HG02610 (cell line): ENCODE data around the gene HSPA9.

ENCODE experiments used
- ATAC-seq: cut with Tn5 transposase; IDR thresholded peaks from one replicate; pipeline ENCODE4 v1.9.1; 2021; ENCODE audit warnings: mild to moderate bottlenecking, moderate library complexity; ENCODE audit not compliant: unreplicated experiment

HSPA9 gene

DNA sequence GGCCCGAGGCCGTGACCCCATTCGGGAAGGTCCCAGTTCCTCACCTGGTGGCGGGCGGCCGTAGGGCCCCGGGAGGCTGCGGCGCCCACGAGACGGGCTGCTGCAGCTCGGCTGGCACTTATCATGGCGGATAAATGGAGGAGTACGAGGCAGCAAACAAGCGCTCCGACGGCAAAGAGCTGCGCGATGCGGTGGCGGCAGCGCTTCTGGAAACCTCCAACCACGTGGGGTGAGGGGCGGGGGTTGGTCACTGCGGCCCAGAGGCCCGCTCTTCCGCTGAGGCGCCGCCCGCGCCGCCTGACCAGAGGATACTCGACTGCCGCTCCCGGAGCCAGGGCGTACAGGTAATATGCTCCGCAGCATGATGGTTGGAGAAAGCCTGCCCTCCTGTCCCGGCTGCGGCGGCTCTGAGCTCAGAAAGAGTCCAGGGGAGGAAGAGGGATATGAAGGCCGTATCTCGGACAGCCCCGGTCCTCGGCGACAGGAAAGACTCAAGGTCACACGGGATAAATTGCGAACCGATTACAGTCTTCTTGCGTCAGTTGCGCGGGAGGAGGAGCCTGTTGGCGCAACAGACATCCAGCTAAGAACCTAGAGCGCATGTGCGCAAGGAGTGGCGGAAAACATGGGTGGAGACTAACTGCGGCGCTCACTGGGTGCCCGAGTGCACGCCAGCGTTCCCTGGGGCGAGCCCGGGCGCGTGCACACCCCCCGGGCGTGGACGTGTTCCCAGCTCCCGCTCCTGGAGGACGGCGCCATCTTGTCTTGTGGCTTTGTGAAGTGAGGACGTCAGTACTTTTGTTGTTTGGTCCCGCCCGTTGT, at the start of gene HSPA9:
TSS of gene HSPA9 (minus strand) at position 208 of the 822 bp plus-strand sequence. CDS start at position 125, 83 bp downstream.
- peak; percentile 89 for ATAC-seq

GRCh38 chr5:138623053-138623452, 47.9 kb upstream of the HSPA9 start:
- no peak for ATAC-seq

- ATAC-seq, result no peak
Observed at GRCh38 chr5:138622051-138622450, 46.9 kb upstream of the HSPA9 start.

DNA sequence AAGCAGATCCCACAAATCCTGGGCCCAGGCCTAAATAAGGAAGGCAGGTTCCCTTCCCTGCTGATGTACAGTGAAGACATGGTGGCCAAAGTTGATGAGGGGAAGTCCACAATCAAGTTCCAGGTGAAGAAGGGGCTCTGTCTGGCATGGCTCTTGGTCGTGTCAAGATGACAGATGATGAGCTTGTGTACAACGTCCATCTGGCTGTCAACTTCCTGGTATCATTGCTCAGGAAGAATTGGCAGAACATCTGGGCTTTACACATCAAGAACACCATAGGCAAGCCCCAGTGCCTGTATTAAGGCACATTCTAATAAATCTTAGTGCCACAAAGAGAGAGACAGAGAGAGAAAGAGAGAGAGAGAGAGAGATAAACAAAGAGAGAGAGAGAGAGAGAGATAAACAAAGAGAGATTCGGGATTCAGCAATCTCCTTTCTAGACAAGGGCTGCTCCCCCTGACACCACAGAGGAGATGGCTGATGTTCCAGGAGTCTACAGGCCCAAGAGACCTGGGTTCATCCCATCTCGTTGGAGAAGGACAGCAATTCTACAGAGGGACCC, 45.5 kb upstream of the HSPA9 start:
- no peak for ATAC-seq

DNA sequence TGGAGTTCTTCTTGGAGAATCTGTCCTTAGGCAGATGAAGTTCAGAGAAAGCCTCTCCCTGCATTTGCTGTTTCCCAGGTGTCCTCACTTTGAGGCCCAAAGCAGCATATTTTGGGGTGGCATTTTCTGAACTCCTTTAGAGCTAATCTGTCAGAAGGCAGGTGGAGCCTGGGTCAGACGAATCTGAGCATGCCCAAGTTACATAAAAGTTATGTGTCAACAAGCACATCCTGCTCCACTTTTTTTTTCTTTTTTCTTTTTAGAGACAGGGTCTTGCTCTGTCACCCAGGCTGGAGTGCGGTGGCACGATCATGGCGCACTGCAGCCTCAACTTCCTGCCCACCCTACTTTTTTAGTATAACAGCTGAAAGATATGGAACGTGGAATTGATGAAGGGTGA, 41.3 kb upstream of the HSPA9 start:
- ATAC-seq, result no peak

DNA sequence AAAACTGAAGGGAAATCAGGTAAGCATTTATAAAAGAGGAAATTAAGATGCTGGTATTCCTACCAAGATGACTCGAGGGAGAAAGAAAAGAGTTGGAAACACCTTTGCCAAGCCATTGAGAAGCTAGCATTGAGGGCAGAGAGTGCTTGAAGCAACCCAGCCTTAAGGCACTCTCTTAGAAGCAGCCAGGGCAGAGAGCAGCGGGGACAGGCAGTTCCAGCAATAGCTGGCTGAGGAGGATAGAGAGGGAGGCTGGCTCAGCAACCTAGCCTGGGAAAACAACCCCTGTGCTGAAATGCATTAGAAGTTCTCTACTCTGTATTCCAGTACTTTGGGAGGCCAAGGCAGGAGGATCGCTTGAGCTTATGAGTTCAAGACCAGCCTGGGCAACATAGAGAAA, 40.3 kb upstream of the HSPA9 start:
- ATAC-seq, result no peak

- no peak for ATAC-seq
Observed at GRCh38 chr5:138611678-138612218, 36.5 kb upstream of the HSPA9 start.

- no peak for ATAC-seq
Observed at GRCh38 chr5:138610918-138611677, 35.9 kb upstream of the HSPA9 start.

- no peak for ATAC-seq
Observed at GRCh38 chr5:138610415-138610917, 35.3 kb upstream of the HSPA9 start.

DNA sequence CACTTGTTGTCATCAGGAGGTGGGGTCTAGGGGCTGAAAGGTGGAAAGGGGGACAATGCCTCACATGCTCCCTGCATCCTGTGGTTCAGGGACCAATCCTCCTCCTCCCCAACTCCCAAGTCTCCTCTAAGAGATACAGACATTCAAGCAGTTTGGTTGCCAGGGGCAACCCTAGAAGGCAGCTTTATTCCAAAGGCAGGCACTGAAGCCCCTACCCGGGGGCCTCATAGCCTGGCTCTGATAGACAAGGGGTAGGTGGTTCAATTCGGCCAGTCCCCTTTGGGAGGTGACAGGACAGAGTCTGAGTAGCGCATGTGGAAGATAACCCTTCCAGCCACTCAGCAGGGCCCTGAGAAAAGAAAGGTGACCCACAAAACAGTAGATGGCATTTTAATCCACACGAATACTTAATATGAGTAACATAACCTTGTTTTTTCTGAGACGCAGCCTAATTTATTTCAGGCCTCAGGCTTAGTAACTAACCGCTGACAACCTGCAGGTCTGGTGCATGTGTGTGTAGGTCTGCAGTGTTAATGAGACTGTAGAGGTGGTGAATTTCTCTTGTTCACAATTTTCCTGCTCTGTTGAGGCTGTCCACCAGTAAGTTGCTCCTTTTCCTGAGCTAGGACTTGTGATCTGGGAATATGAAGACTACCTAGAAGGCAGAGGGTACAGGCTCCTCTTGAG, 31.3 kb upstream of the HSPA9 start:
- no peak for ATAC-seq

GRCh38 chr5:138605254-138605972, 30.2 kb upstream of the HSPA9 start:
- ATAC-seq, result no peak

DNA sequence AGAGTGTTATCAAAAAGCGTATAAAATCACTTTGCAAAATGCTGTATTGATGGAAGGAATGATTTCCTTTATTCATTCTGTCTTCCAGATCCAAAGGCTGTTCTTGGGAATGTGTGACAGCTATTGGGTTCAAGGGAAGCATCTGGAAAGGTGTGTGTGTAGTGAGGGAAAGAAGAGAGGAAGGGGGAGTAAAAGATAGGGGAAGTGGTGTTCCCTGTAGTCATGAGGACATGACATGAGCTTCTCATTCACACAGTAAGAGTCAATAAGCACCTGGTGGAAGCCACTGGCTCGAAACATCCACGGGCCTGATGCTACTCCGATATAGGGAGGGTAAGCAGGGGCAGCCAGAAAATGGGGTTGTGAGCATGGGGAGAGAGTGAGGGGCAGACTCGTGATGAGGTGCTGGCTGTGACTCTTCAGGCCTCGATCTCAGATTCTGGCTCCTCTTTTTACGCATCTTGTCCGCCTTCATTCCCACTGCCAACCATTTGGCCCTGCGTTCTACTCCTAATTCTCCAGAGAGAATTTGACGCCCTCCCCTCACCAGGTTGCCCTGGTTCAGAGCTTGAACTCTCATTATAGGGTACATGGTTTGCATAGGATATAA, 29.1 kb upstream of the HSPA9 start:
- no peak for ATAC-seq

- peak; percentile 70 for ATAC-seq
Observed at GRCh38 chr5:138603249-138603920, 28.2 kb upstream of the HSPA9 start.

DNA sequence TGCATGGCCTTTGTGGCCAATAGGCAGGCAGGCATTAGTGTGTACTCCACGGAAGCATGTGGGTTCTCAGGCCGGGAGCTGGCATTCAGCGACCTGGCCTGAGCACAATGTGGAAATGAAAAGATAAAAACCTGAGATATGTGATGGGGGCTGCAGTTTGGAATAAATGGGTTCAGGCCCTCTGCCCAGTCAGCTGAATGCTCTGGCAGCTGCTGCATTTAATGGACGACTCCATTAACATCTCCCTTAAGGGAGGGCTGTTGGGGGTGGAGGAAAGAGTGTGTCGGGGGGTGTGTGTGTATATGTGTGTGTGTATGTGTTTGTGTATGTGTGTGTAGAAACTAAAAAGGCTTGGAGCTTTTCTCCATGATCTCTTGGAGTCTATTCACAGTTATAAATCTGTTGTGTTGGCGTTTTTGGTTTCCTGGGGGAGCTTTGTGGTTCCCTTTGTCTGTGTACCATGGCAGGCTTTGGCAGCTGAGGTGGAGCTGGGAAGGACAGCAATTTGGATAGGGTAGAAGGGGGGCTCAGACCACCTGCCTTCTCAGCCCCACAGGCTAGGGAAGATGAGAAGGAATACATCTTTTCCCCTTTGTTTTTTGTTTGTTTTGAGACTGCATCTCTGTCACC, 27.3 kb upstream of the HSPA9 start:
- no peak for ATAC-seq

DNA sequence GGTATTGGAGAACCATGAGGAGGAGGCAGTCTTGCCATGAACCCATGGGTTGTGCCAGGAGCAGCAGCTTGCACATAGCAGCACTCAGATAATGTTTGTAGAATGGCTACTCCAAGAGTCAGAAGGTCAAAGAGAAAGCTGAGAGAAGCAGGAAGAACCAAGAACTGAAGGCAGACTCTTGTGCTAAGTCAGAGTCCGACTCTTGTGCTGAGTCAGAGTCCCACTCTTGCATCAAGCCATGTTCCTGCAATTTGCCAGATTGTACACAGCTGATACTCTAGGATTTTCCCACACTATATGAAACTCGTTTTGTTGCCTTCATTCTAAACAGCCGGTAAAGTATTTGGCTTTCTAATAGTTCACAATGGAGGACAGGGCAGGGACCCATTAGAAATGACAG, 26.2 kb upstream of the HSPA9 start:
- peak; percentile 62 for ATAC-seq

DNA sequence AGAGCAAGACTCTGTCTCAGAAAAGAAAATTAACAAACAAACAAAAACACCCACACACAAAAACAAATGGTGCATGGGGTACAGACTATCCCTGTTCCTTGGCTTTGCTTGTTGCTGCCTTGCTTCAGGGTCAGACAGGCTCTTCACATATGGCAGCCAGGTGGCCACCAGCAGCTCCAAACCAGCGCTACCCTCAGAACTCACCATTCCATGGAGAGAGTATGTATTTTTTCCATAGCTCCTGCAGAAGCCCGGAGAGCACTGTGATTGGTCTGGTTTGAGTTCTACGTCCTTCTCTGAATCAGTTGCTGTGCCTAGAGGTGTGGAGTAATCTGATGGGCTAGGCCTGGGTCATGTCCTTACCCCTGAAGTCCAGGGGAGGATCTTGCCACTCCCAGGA, 25.2 kb upstream of the HSPA9 start:
- ATAC-seq, result no peak

GRCh38 chr5:138597661-138598400, 22.6 kb upstream of the HSPA9 start:
- ATAC-seq, result no peak
